Kidney (tissue), 14 donors: ENCODE measurements around the gene YAE1. TPM values are rescaled to one million over a fixed set of nuclear protein-coding genes. Genes with fewer than 3 reads are reported as not detected.
"Not testable (repeated sequence)": the region's sequence is repeated elsewhere in the genome, so short reads cannot be mapped to it uniquely, and the experiment has no call there.

ENCODE experiments used
- DNase-seq, 5 donors: peaks; one replicate each; pipeline ENCODE4 v3.0.0-alpha.2; 2013 to 2020
- FAIRE-seq: peaks from 2 replicates; lab custom pipeline; 2012; peaks lifted over from hg19 to GRCh38; lab: Jason Lieb, UNC
- H3K27ac ChIP-seq, 2 donors: one replicate each; pipeline ENCODE4 v1.7.0; 2013; ENCODE audit warnings: low read depth in 2 of 2, low read length in 2 of 2, inconsistent platforms in 1 of 2
- H3K27me3 ChIP-seq: one replicate; pipeline ENCODE4 v1.7.1; 2013; ENCODE audit warnings: low read length, inconsistent platforms; ENCODE audit not compliant: control insufficient read depth, insufficient read depth
- H3K36me3 ChIP-seq, 3 donors: one replicate each; pipeline versions ENCODE4 v1.7.0 to v1.7.1; 2013; ENCODE audit warnings: low read length in 3 of 3, control low read depth in 1 of 3, inconsistent platforms in 1 of 3; ENCODE audit not compliant: insufficient read depth in 3 of 3, control insufficient read depth in 2 of 3
- H3K4me1 ChIP-seq, 3 donors: one replicate each; pipeline versions ENCODE4 v1.7.0 to v1.7.1; 2013; ENCODE audit warnings: low read length in 3 of 3, inconsistent platforms in 1 of 3, low read depth in 1 of 3; ENCODE audit not compliant: control insufficient read depth in 2 of 3, insufficient read depth in 2 of 3
- H3K4me3 ChIP-seq, 3 donors: one replicate each; pipeline versions ENCODE4 v1.7.0 to v1.8.1; 2013; ENCODE audit warnings: low read length in 3 of 3, control low read depth in 1 of 3, inconsistent platforms in 1 of 3
- H3K9ac ChIP-seq, 3 donors: one replicate each; pipeline versions ENCODE4 v1.7.0 to v1.7.1; 2013; ENCODE audit warnings: low read length in 3 of 3, control low read depth in 1 of 3, inconsistent platforms in 1 of 3
- H3K9me3 ChIP-seq, 3 donors: one replicate each; pipeline versions ENCODE4 v1.7.0 to v1.7.1; 2013; ENCODE audit warnings: low read length in 3 of 3, control low read depth in 1 of 3, inconsistent platforms in 1 of 3; ENCODE audit not compliant: control insufficient read depth in 2 of 3, insufficient read depth in 1 of 3
- CTCF ChIP-seq: IDR thresholded peaks from 3 replicates; pipeline ENCODE4 v1.5.1; 2012; ENCODE audit warnings: mild to moderate bottlenecking, moderate library complexity, borderline replicate concordance; ENCODE audit not compliant: insufficient read depth; ENCODE audit errors: extremely low read depth
- intact Hi-C: fragments of 100-400 bp; cut with DNase I; formaldehyde crosslinking; loops from one replicate; pipeline ENCODE4 v1.11.1; 2022
- polyA plus RNA-seq: library from polyadenylated mRNA; stranded (reverse); fragments of 350-450 nt; fragmentation: Illumina TruSeq; extraction: RNeasy Lipid Tissue Mini Kit (QIAGEN cat#74804); gene quantifications from one replicate; pipeline ENCODE4 v1.2.3, GENCODE V29; 2014; ENCODE audit warnings: low read depth, low replicate concordance; ENCODE audit not compliant: insufficient read depth
- total RNA-seq: library from RNA; stranded (reverse); fragmentation: NEBNext Ultra II Directional; extraction: Animal tissue kit (Norgen Biotek cat#: 25700); gene quantifications from one replicate; pipeline ENCODE4 v1.2.1, GENCODE V29; 2021
- donor health status: control.
- donor health status: control.
- donor health status: control.
- donor health status: control.
- donor health status: control.
- donor health status: DM: yes; HTN: yes; CAD: no.
- donor health status: Normal renal cell carcinoma (clear cell type).

Gene YAE1
- total and polyA plus RNA-seq, 2 donors from 2014 or later: 19.7 to 25.0 TPM

GRCh38 chr7:39540320-39540719 is 25.9 kb upstream of the YAE1 start:
- FAIRE-seq: no peak
- DNase-seq: no peak
- no peaks in the 10 kb centered on the region for H3K4me1 ChIP-seq
- intact Hi-C loops: no loop called here
- H3K27ac ChIP-seq: no peak overlapping the region
- TF ChIP-seq CTCF: no peak
- no peak overlapping the region for H3K4me3 ChIP-seq
- H3K9me3 ChIP-seq: no peaks in the 10 kb centered on the region
- H3K27me3 ChIP-seq: no peaks in the 10 kb centered on the region
- H3K9ac ChIP-seq: no peak overlapping the region
- H3K36me3 ChIP-seq: no peaks in the 10 kb centered on the region

- TF ChIP-seq CTCF: no peak
- DNase-seq (no peak), FAIRE-seq (no peak)
- Histone ChIP-seq H3K4me1 (no peaks in the 10 kb centered on the region), H3K9ac (no peak overlapping the region), H3K27me3 (no peaks in the 10 kb centered on the region), H3K9me3 (peaks cover 0 to 3% (median 0%) of the 10 kb centered on the region in 3 donors), H3K36me3 (no peaks in the 10 kb centered on the region), H3K4me3 (no peak overlapping the region), H3K27ac (no peak overlapping the region)
- intact Hi-C loops: no loop called here
Measured at GRCh38 chr7:39541511-39541910, 24.7 kb upstream of the YAE1 start.

GRCh38 chr7:39544774-39545173 is 21.4 kb upstream of the YAE1 start:
- H3K27me3 ChIP-seq, H3K36me3 ChIP-seq, H3K4me1 ChIP-seq, H3K4me3 ChIP-seq, intact Hi-C loops, FAIRE-seq, H3K9me3 ChIP-seq, H3K9ac ChIP-seq, H3K27ac ChIP-seq, DNase-seq: not testable (repeated sequence)

GRCh38 chr7:39547336-39547735 is 18.9 kb upstream of the YAE1 start:
- no peak for DNase-seq
- no peak for TF ChIP-seq CTCF
- FAIRE-seq: no peak

More at GRCh38 chr7:39547336-39547735, 18.9 kb upstream of the YAE1 start:
- no peak overlapping the region for H3K4me3 ChIP-seq
- H3K27me3 ChIP-seq: no peaks in the 10 kb centered on the region
- peaks cover 0 to 8% (median 3%) of the 10 kb centered on the region in 3 donors for H3K9me3 ChIP-seq
- no peaks in the 10 kb centered on the region for H3K4me1 ChIP-seq
- H3K36me3 ChIP-seq: no peaks in the 10 kb centered on the region
- intact Hi-C loops: no loop called here
- no peak overlapping the region for H3K9ac ChIP-seq
- no peak overlapping the region for H3K27ac ChIP-seq
